Keratinocyte (primary cell): ENCODE data around the gene ATP8B1. TPM values are rescaled to one million over a fixed set of nuclear protein-coding genes. Genes with fewer than 3 reads are reported as not detected.

ENCODE experiments used
- DNase-seq: peaks from one replicate; pipeline ENCODE4 v3.0.0-alpha.2; 2011; ENCODE audit warnings: low read depth, missing footprints, low spot score
- FAIRE-seq: peaks from 2 replicates; lab custom pipeline; 2011; peaks lifted over from hg19 to GRCh38; lab: Jason Lieb, UNC
- H2AFZ ChIP-seq: 2 replicates; pipeline ENCODE4 v1.6.0; 2012; ENCODE audit warnings: low read length, control low read depth, inconsistent platforms; ENCODE audit not compliant: control insufficient read depth
- H3K27ac ChIP-seq: 2 replicates; pipeline ENCODE4 v1.5.1; 2011; ENCODE audit warnings: low read length; ENCODE audit not compliant: control insufficient read depth, insufficient read depth
- H3K27me3 ChIP-seq: 3 replicates; pipeline ENCODE4 v1.6.0; 2011; ENCODE audit warnings: low read length; ENCODE audit not compliant: control insufficient read depth, insufficient read depth; ENCODE audit errors: extremely low read depth
- H3K36me3 ChIP-seq, 2 experiments: 2 replicates in 1 of 2; 3 replicates in 1 of 2; pipeline ENCODE4 v1.5.1; 2011; ENCODE audit warnings: low read length in 2 of 2, mild to moderate bottlenecking in 1 of 2; ENCODE audit not compliant: control insufficient read depth in 2 of 2, insufficient read depth in 2 of 2; ENCODE audit errors: extremely low read depth in 1 of 2
- H3K4me1 ChIP-seq: 3 replicates; pipeline ENCODE4 v1.5.1; 2011; ENCODE audit warnings: low read length; ENCODE audit not compliant: control insufficient read depth, insufficient read depth; ENCODE audit errors: extremely low read depth
- H3K4me2 ChIP-seq: 3 replicates; pipeline ENCODE4 v1.6.0; 2011; ENCODE audit warnings: low read depth, low read length; ENCODE audit not compliant: control insufficient read depth, insufficient read depth; ENCODE audit errors: extremely low read depth
- H3K4me3 ChIP-seq, 3 experiments: fragments of 200-600 bp in 1 of 3; sonication (generic) in 1 of 3; 2 replicates in 2 of 3; 3 replicates in 1 of 3; pipeline ENCODE4 v1.5.1; 2011 to 2016; ENCODE audit warnings: low read length in 3 of 3, mild to moderate bottlenecking in 3 of 3, control low read depth in 2 of 3, inconsistent platforms in 1 of 3, low read depth in 1 of 3, mixed read lengths in 1 of 3, mixed run types in 1 of 3, moderate library complexity in 1 of 3; ENCODE audit not compliant: control insufficient read depth in 2 of 3, insufficient read depth in 2 of 3; ENCODE audit errors: extremely low read depth in 1 of 3
- H3K79me2 ChIP-seq: 2 replicates; pipeline ENCODE4 v1.6.0; 2012; ENCODE audit warnings: low read length; ENCODE audit not compliant: control insufficient read depth, insufficient read depth
- H3K9ac ChIP-seq: 3 replicates; pipeline ENCODE4 v1.6.0; 2011; ENCODE audit warnings: low read length; ENCODE audit not compliant: control insufficient read depth, insufficient read depth; ENCODE audit errors: extremely low read depth
- H3K9me1 ChIP-seq: 3 replicates; pipeline ENCODE4 v1.6.0; 2011; ENCODE audit warnings: low read length; ENCODE audit not compliant: control insufficient read depth, insufficient read depth; ENCODE audit errors: extremely low read depth
- H3K9me3 ChIP-seq: 2 replicates; pipeline ENCODE4 v1.5.1; 2012; ENCODE audit warnings: low read depth, low read length; ENCODE audit not compliant: control insufficient read depth
- H4K20me1 ChIP-seq: 3 replicates; pipeline ENCODE4 v1.6.0; 2011; ENCODE audit warnings: low read length; ENCODE audit not compliant: control insufficient read depth, insufficient read depth; ENCODE audit errors: extremely low read depth
- CTCF ChIP-seq, 3 experiments: IDR thresholded peaks in 1 of 3; conservative IDR thresholded peaks in 1 of 3; optimal IDR thresholded peaks in 1 of 3; 2 replicates in 2 of 3; 3 replicates in 1 of 3; pipeline versions ENCODE3 to v1.5.1; 2011; ENCODE audit warnings: low read length in 3 of 3, mild to moderate bottlenecking in 3 of 3, moderate library complexity in 2 of 3, control low read depth in 1 of 3, inconsistent platforms in 1 of 3; ENCODE audit not compliant: insufficient read depth in 2 of 3; ENCODE audit errors: extremely low read depth in 1 of 3
- EZH2 ChIP-seq: IDR thresholded peaks from one replicate; pipeline ENCODE4 v1.6.1; 2012; ENCODE audit warnings: inconsistent platforms, mild to moderate bottlenecking, low read length, moderate library complexity
- dilution Hi-C: fragments of 300-500 bp; cut with MboI; formaldehyde crosslinking; loops from one replicate; pipeline ENCODE4 v1.7.0; 2020; ENCODE audit warnings: low sequenced_read_pairs; ENCODE audit not compliant: extremely low pct_ligation_motif_present
- polyA plus RNA-seq, 5 experiments: library from polyadenylated mRNA; depleted of rRNA in 3 of 5; stranded (reverse) in 3 of 5; stranded (forward) in 1 of 5; unstranded in 1 of 5; fragments of >200 nt; gene quantifications; 1 replicate in 1 of 5; 2 replicates in 3 of 5; 3 replicates in 1 of 5; pipeline versions ENCODE4 v1.2.1 to v1.2.3, GENCODE V29; 2011 to 2012; ENCODE audit warnings: missing spikeins in 2 of 5, low read depth in 1 of 5, low replicate concordance in 1 of 5

Gene ATP8B1
- polyA plus RNA-seq, 1 donor (not counting 4 experiments of a cell fraction or from before 2014, with no cell fraction given): 20.4 TPM

GRCh38 chr18:57798713-57799373, 4.3 kb downstream of the ATP8B1 start:
- no peaks in the 10 kb centered on the region for H3K9me3 ChIP-seq
- no peak for TF ChIP-seq EZH2
- H2AFZ ChIP-seq: no peak overlapping the region
- FAIRE-seq (no peak), DNase-seq (no peak)
- H3K4me1 ChIP-seq: peaks cover 9% of the 10 kb centered on the region
- no peak overlapping the region for H3K4me2 ChIP-seq
- H3K27ac ChIP-seq: no peak overlapping the region
- no peaks in the 10 kb centered on the region for H3K36me3 ChIP-seq
- peaks cover 41% of the 10 kb centered on the region for H3K79me2 ChIP-seq
- no peaks in the 10 kb centered on the region for H3K27me3 ChIP-seq
- dilution Hi-C loops: no loop called here
- H4K20me1 ChIP-seq: no peaks in the 10 kb centered on the region
- no peak overlapping the region for H3K4me3 ChIP-seq
- no peak overlapping the region for H3K9ac ChIP-seq
- no peaks in the 10 kb centered on the region for H3K9me1 ChIP-seq

DNA sequence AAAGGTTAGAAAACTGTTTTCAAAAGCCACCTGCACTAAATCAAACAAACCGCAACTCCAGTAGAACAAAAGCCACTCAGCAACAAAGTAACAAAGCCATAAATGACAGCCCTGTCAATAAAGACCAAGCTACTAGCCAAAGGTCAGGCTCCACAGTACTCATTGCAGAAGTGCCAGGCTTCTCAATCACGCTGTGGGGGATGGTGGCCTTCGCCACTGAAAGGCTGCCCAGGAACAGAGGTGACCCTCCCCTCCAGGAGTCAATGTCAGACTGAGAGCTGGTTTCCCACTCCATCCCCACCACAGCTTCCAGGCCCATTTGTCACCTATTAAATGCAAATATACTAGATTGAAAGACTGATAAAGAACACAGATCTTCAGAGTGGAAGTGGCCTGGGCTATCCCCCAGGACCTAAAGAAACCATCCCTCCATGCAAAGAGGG, 5.9 kb downstream of the ATP8B1 start:
- DNase-seq: no peak
- Histone ChIP-seq H2AFZ (no peak overlapping the region), H3K9me1 (no peaks in the 10 kb centered on the region), H3K79me2 (peaks cover 49% of the 10 kb centered on the region), H3K9ac (no peak overlapping the region), H3K36me3 (no peaks in the 10 kb centered on the region), H4K20me1 (no peaks in the 10 kb centered on the region), H3K27ac (no peak overlapping the region), H3K9me3 (no peaks in the 10 kb centered on the region), H3K4me3 (no peak overlapping the region), H3K27me3 (no peaks in the 10 kb centered on the region), H3K4me2 (no peak overlapping the region), H3K4me1 (peaks cover 6% of the 10 kb centered on the region)
- dilution Hi-C loops: no loop called here
- FAIRE-seq: no peak
- TF ChIP-seq EZH2 (no peak), CTCF (optimal IDR thresholded peaks at IDR 0.05 in 1 of 3, IDR thresholded peaks at IDR 0.05 in 1 of 3, conservative IDR thresholded peaks at IDR 0.05 in 1 of 3; ENCODE audit: extremely low read depth in 1 of 3, insufficient read depth in 2 of 3, low read length in 3 of 3) (no peak)
